GF-D8 (cell line): ENCODE data around the gene FAM227A.
"Not testable (repeated sequence)": the region's sequence is repeated elsewhere in the genome, so short reads cannot be mapped to it uniquely, and the experiment has no call there.

Experiments
- DNase-seq: peaks from one replicate; lab custom pipeline; 2025; lab: John Stamatoyannopoulos, UW

Gene FAM227A

DNA sequence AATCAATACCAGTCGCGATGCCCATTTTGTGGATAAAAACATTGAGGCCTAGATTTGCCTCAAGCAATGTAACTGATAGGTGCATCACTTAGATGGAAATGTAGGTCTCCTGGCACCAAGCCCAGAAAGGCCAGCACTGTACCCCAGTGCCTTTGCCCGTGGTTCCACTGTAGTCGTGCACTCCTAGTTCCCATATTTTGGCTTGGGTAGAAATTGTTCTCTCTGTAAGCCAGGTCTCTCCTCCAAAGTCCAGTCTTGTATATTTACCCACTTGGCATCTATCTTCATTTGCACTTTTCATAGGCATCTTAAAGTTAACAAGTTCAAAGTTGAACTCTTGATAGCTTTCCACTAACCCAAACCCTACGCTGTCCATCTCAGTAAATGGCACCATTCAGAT lies 44.6 kb downstream of the FAM227A start:
- no peak for DNase-seq

DNA sequence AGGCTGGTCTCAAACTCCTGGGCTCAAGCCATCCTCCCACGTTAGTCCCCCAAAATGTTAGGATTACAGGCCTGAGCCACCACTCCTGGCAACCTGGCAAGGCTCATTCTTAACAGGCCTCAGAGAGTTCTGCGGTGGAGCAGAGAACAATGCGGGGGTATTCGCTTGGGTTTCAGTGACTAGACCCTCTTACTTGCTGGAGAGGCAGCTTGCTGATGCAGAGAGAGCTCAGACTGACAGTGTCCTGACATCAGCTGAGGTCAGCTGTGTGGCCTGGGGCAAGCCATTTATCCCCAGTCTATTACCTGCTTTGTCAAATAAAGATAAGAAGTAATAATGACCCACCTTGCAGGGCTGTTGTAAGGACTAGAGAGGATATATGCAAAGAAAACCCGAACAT lies 46.0 kb downstream of the FAM227A start:
- no peak for DNase-seq

DNA sequence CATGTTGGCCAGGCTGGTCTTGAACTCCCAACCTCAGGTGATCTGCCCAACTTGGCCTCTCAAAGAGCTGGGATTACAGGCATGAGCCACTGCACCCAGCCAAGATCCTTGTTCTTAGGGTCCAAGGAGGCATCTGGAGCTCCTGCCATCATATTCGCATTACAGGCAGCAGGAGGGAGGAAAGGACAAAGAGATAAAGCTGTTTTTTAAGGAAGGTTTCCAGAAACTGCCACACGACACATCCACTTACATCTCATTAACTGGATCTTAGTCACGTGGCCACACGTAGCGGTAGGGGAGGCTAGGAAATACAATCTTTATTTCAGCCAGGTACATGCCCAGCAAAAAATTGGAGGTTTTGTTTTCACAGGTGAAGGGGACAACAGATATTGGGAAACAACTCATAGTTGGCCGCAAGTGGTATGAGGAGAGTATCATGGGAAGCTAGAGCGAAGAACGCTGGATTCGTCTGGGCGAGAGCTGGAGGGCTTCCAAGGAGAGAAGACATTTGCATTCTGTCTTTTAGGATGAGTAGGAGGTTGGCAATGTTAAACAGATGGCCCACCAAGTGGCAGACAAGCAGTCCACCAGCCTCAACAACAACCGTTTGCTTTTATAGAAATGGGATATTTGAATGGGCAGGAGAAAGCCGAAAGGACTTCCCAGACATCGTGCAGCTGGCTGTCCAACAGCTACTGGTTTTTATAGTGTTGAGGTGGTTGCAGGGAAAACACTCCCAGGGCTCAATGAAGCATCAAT lies 47.0 kb downstream of the FAM227A start:
- DNase-seq, result no peak

DNA sequence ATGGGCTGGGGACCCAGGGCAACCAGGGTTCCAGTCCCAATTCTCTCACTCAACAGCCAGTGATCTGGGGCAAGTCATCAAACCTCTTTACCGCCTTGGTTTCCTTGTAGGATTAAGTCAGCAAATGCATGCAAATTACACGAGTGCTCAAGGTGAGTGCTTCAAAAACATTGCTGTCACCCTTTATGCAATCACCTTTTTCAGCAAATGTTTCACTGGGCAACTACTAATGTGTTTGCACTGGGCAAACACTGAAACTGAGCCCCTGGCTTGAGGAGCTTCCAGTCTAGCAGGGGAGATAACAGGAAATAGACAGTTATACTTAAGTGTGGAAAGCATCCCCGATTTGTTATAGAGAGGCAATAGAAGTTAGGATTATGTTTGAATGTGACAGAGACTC lies 48.5 kb downstream of the FAM227A start:
- no peak for DNase-seq

DNA sequence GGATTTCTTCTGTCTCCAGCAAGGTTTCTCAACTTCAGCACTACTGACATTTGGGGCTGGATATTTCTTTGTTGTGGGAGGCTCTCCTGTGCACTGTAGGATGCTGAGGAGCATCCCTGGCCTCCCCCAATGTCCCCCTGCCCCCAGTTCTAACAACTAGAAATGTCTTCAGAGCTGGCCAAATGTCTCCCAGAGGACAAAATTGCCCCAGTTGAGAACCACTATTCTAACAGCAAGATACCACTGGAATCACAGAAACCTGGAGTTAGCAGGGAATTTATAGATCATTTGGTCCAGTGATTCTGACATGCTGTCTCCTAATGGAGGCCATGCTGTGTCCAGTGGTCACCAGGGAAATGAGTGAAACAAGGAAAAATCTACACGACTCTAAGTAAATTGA lies 54.0 kb downstream of the FAM227A start:
- no peak for DNase-seq

DNA sequence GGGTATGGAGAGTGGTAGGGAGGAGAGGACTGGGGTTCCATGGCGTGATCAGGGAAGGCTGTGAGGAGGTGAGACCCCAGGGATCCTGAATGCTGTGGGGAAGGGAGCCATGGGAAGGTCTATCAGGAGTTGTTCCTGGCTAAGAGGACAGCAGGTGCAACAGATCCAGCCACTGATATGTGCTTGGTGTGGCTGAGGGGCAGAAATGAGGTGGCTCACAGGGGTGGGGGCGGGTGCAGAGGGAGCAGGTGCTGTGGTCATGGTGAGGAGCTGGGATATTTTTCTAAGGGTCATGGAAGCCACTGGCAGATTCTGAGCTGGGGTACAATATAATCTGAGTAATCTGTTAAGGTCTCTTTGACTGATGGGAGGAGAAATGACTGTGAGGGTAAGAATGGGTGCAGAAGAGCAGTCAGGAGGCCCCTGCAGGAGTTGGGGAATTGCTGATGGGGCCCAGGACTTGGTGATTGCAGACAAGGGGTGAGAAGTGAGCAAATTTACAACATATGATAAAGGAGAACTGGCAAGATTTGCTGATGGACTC lies 54.9 kb downstream of the FAM227A start:
- no peak for DNase-seq

DNA sequence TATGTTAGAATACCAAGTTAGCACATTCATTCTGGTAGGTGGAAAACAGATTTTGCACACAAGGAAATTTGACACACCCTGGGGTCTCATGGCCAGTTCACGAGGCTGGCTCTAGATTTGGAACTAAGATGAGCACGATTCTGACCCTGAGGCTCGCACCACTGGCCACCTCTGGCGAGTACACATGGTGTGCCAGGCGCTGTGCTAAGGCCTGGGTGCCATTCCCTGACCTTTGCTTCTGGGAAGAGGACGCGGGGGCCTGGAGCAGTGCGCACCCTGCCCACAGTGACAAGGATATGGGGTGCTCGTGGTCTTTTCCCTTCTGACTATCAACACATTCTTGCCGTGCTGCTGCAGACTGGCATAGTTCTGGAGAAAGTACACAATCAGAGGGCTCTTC lies 56.7 kb downstream of the FAM227A start:
- no peak for DNase-seq

DNA sequence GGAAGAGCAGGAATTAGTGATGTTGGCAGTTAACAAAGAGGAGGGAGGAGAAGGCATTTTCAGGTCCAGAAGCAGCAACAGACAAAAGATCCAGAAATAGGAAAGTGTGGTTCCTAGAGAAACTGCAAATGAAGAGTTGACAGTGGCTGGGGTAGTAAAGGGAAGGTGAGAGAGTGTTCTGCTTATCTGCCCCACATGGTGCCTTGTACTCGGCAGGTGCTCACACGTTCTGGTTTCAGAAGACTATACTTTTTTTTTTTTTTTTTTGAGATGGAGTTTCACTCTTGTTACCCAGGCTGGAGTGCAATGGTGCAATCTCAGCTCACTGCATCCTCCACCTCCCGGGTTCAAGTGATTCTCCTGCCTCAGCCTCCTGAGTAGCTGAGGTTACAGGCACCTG lies 73.3 kb downstream of the FAM227A start:
- not testable (repeated sequence) for DNase-seq

DNA sequence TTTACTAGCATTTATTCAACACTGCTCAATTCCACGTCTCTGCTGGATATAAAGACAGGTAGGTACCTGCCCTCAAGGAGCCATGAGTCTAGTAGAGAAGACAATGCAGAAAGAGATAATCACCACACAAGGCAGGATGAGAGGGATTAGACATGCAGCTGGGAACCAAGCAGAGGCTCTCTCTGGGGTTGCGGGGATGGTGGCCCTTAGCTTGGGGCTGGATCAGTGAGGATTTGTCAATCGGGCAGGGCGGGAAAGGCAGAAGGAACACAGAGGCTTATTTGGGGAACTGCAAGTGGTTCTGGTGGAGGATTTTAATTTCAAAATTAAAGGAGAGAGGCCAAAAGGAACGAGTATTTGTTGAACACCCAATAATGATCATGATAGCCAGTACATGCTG lies 77.7 kb downstream of the FAM227A start:
- no peak for DNase-seq

DNA sequence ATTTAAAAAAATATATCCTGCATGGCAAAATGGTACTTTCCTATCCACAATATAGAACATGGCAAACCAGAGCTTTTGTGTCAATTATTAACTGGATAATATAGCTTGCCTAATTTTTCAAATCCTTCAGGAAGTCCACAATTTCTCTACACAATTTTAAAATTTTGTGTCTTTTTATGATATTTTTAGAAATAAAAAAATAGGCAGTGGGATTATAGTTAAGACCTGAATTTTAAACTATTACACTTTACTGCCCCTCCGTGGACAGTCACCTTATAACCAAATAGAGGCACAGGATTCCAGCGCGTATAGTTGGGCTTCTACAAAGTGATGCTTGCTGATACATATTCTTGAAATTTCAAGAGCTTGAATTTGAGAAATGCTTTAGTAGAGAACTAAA lies 84.1 kb downstream of the FAM227A start:
- DNase-seq, result no peak

DNA sequence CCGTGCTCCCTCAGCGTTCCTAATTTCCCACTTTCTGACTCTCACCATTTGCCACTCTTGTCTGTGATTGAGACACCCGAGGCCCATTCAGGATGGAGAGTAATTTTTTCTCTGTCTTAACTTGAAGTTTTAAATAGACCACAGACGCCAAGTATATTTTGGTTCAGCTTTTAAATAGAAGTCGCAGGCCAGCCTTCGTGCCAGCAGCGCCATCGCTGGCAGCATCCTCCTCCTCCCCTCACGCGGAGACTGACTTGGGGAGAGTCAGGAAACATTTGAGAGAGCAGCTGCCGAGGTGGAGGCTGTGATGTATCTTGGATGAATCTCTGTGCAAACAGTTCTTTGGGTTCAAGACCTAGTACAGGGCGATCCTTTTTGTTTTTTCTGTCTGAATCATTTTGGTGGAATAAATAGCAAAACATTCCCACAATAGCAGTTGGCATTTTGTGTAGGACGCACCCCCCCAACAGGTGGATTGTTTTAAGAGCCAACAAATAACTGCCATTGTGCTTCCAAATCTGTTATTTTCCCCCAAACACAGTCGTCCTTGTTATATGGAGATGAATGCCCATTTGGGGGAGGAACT lies 85.3 kb downstream of the FAM227A start:
- DNase-seq, result peak; percentile 26

DNA sequence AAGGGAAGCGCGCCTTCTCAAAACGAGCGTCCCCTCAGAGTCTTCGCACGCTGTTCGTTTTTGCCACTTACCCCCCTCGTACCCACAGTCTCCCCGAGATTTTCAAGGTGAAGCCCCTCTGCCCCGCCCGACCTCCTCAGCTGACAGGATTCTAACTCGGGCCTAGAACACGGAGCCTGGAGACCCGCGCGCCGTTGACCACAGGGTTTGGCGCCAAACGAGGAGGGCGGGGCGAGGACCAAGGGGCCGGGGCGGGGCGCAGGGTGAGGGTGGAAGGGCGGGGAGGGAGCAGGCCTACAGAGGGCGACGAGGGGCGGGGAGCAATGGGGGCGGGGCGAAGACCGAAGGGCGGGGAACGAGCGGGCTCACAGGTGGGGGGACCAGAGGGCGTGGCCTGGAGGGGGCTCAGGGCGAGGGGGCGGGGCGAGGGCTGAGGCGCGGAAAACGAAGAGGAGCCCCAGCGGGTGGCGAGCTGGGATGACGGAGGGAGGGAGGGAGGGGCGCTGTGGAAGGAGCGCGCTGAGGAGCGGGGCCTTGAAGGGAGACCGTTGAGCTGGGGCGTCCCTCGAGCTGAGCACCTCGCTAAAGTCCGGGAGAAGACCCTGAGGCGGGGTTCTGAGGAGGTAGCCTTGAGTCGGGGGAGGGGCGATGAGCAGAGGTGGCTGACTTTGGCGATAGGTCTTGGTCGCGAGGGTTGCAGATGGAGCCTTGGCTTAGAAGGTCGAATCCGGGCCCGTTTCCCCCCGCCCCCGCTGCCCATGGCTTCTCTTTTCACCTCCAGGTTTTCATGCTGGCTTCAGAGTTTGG lies 86.0 kb downstream of the FAM227A start, which contains the start of gene DMC1:
TSS of gene DMC1 (minus strand) at position 212 of the 807 bp plus-strand sequence. CDS start 1,927 bp downstream, outside the sequence.
- DNase-seq, result peak; percentile 75

DNA sequence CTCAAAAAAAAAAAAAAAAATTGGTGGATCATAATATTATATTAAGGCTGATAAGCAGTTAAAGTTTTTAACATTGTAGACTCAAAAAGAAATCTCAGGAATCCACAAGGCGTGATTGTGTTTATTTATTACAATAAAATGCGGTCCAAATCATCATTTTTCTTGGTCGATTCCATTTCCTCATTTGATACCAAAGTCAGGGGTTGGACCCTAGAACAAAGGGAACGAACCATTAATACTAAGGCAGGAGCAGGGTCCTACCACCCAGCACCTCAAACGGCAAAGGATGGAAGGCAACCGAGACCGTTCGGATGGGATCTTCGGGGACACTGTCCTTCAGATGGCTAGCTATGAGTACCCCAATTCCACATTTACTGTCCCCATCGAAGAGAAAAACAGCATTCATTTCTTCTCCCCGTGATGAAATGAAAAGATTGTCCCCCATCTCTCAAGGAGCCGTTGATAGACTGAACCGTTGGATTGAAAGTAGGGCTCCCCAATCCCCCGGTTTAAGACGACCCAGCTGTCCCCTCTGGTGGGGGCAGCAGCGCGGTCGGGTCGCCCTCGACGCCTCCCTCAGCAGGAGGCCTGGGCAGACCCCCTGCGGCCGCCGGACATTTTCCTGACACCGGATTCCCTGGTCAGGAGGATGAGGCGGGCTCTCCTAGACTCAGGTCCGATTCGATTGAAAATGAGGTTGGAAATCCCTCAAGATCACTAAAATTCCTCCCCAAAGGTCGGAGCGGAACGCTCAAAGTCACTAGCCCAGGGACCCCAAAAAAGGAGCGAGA lies 86.8 kb downstream of the FAM227A start:
- DNase-seq, result no peak

DNA sequence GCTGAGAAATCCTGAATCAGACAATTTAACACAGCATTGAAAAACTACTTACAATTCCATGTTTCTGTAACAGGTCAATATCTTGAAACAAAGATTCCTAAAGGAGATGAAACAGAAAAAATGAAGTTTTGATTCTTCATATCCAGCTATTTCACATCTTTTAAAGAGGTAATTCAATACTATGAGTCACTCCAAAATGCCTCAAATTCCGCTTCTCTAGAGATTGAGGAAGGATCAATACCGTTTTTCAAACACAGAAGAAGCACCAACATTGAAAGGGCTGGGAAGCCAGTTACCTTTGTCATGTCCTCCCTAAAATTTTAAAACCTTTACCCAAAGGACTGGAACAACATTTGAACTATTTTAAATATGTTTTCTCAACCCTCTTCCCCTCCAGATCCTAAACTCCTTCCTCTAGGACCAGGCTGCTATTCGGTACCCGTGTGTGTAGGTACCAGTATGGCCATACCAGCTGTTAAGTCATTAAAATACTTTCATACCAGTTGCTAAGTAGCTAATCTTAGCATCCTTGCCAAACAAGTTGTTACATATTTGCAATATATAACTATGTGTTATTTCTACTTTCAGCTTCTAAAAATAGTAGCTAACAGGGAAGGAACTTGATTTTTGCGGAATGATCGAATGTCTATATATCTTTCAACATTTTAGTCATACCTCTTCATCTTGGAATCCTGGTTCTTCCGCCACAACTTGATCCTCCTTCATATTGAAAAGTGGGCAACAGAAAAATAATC lies 88.5 kb downstream of the FAM227A start:
- DNase-seq, result no peak

DNA sequence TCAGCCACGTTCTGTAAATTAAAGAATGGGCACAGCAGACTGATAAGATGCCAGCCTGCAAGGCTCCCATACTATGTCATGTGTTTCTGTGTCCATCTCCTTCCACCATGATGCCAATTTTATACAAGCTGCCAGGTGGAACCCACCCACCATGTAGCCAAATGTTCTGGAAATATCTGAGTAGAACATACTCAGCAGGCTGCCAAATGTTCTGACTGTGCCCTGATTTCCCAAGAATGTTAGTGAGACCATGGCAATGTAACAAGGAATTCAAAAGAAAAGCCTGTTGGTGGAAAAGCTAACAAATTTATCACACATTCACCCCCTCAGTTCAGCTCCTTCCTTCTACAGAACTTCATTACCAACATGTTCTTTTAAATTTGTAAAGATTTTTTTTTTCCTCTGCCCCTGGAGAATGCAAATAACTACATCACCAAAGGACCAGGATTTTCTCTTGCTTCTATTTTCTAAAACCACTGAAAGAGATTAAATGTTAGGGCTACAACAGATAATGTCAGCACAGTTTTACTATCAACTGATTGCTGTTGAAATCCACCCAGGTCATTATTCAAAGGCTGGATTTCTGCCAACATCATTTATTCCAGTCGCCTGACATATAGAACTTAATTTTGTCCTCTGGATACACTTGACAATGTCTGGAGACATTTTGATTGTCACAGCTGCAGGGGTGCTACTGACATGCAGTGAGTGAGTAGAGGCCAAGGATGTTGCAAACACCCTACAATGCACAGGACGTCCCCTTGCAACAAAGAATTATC lies 89.3 kb downstream of the FAM227A start:
- no peak for DNase-seq

DNA sequence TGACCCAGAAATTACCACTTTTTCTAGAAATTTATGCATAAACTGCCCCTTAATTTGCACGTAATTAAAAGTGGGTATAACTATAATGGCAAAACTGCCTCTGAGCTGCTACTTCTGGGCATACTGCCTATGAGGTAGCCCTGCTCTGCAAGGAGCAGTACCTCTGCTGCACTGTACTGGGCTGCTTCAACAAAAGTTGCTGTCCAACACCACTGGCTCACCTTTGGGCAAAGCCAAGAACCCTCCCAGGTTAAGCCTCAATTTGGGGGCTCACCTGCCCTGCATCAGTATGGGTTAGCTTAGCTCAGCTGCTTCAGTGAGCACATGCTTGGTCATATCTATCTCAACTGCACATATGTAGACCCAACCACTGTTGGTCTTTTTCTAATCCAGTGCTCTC lies 90.8 kb downstream of the FAM227A start:
- DNase-seq, result no peak

DNA sequence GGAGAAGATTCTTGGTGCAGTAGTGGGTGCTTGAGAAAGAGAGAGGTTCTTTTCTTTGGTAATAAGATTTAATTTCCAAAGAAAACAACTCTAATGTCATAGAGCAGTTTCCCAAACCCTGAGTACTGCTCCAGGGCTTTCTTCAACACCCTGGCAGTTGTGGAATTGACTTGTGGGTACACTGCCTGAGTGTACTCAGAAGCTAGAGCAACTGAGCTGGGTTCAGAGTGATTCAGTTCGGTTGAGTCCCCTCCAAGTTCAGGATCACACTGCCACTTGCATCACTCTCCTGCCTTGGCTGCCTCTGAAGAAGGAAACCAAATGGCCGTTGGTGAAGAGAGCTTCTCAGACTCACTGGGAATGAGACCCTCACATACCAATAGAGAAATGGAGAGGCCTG lies 91.5 kb downstream of the FAM227A start:
- DNase-seq, result no peak

DNA sequence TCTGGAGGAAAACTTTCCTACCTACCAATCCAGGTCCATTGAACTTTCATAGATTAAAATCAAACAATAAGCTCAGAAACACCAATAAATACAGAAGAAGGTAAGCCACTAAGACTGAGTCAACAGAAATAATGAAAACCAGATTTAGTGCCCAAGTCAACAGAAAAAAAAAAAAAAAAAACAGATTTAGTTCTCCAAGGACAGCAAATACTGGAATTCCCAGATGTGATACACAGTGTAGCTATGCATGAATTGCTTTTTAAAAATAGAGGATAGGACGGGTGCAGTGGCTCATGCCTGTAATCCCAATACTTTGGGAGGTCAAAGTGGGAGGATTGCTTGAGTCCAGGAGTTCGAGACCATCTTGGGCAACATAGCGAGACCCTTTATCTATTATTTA lies 101.9 kb downstream of the FAM227A start:
- no peak for DNase-seq

DNA sequence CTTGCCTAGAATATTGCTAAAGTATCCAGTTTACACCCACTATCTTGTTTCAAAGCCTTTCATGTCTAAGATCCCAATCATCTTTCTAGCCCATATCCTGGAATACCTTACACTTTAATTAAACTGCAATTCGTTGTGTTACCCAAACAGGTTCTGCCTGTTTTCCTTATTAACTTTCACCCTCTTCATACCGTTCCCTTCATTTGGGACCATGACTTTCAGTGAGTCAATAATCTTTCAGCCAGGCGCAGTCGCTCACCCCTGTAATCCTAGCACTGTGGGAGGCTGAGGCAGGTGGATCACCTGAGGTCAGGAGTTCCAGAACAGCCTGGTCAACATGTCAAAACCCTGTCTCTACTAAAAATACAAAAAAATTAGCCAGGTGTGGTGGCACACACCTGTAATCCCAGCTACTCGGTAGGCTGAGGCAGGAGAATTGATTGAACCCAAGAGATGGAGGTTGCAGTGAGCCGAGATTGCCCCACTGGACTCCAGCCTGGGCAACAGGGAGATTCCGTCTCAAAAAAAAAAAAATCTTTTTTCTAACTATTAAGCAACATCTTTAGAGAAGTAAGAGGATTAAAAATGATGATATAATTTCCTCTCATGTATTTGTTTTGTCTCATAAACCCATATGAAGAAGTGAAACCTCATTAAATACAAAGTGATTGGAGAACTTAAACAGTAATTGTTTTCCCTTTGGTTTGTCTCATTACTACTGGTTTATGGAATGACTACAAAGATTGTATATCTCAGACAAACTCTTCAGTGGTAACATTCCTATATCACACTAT lies 106.9 kb downstream of the FAM227A start:
- no peak for DNase-seq

DNA sequence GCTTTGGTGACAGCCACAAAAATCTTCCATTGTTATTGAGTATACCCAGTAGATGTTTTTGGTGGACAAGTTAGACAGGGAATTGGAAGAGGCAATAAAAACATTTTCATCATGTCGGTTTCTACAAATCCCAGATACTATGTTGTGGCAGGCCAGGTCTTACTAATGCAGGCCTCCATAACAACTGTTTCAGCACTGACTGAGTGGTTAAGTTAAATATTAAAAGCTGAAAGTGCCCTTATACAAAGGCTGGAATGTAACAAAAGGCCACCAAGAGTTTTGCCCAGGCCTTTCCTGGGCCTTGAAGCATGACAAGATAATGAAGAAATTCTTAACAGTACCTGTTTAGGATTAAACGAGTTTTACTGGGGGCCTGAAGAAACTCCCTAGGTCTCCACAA lies 115.5 kb downstream of the FAM227A start:
- DNase-seq, result no peak
